UCSD-AML1 (cell line): ENCODE measurements around the gene DHX58.

Experiments
- DNase-seq: peaks from one replicate; lab custom pipeline; 2025; ENCODE audit not compliant: unreplicated experiment; lab: John Stamatoyannopoulos, UW

DHX58 gene

DNA sequence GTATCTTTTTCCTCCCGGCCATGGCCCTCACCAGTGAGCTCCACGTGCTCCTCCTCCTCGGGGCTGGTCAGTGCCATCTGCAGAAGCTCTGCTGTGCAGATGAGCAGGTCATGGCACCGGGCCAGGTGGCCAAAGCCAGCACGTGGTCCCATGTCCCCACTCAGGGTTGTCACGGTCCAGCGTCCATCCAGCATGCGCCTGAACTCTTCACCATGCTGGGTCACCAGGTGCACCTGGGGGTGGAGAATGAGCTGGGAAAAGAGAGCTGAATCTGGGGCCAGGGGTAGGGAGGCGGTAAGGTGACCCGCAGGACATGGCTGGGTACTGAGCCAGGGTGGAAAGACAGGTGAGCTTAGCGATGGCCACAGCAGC, 1.3 kb downstream of the DHX58 start:
- DNase-seq = no peak

DNA sequence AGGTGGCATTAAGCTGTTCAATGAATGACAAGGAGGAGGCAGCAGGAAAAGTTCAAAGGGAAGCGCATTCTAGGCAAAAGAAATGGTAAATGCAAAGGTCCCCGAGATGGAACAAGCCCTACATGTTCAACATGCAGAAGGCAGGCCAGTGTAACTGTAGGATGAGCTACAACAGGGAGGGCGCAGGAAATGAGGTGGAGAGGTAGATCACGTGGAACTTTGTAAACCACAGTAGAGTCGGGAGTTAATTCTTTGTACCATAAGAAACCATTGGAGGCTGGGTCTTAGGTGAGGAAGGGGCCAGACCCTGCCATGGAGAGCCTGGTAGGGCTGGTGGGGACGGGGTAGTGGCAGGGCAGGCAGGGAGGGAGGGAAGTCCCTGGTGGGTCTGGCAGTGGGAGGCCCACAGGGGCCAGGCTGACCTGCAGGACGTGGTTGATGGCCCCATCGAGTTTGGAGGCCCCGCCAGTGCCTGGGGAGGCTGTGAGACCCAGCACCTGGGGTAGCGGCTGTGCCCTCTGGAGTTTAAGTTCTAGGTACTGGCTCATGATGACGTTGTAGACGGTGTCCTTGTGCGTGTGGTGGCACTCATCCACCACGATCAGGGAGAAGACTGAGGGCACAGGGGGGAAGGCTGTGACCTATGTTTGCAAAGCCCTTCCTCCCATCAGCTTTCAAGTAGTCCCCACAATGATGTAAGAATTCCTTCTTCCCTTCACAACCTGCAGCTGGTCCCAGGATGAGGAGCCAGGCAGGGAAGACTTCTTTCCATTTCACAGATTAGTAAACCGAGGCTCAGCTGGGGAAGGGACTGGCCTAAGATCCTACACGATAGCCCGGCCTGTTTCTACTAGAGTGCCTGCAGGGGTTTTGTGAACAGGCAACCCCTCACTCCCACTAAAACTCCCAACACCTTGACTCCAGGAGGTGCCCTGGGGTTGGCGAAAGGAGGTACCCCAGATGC, 1.9 kb downstream of the DHX58 start:
- no peak for DNase-seq

DNA sequence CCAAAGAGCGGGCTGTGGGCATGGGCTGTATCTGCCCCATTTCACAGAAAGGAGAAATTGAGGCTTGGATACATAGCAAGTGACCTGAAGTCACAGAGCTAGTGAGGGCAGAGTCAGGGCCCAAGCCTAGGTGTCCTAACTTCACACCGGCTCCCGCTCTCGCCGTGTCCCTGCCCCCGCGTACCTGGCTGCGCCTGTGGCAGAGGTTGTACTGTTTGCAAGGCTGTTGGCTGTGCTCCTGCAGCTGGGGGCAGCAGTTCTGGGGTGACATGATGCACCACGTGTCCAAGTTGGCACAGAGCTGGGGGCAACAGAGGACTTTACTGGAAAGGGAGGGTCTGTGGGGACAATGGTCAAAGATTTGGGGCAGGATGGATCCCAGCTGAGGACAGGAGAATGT, 3.4 kb downstream of the DHX58 start:
- DNase-seq = no peak

DNA sequence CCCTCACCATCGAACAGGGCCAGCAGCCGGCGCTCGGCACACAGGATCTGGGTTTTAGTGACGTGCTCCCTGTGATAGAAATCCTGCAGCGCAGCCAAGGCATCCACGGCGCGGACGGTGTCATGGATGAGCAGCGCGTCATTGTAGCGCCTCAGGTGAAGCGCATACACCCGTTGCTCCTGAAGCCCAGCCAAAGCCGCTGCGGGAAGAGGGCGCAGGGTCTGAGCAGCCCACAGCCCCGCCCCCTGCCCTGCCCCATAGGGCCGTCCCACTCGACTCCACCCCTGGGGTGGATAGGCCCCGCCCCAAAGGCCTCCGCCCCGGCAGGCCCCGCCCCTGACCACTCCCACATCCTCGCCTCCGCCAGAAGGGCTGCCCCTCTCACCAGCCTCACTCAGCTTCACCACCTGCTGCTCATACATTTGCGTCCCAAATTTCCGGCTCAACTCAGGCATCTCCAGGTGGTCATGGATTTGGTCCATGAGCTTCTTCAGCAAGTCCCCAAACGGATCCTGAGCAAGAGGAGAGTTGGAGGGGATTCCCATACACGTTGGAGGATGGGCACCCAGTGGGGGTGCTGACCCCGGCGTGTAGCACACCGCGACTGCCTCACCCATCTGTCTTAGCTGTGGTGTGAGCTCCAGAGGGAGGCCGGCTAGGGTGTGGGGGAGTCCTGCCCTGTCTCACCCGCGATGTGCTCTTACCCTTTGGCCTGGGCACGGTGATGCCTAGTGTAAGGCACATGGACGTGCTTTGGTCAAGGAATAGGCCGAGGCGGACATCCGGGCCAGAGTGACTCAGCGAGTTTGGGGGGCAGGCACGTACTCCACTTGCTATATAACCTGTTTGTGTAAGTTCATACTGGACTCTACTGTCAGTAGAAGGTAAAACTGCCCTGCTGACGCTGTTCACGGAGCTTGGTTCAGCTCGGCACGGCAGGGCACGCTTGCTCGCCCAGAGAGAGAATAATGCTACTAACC, 4.6 kb downstream of the DHX58 start:
- DNase-seq = peak; percentile 60

DNA sequence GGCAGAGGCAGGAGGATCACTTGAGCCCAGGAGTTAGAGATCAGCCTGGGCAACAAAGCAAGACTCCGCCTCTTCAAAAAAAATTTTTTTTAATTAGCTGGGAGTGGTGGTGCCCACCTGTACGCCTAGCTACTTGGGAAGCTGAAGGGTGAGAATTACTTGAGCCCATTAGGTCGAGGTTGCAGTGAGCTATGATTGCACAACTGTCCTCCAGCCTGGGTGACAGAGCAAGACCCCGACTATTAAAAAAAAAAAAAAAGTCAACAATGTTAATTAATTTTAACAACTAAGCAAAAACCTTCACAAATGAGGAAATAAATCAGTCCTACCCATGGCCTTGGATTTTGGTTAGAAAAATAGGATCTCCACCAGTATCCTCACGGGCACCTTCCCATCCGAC, 5.4 kb downstream of the DHX58 start:
- no peak for DNase-seq

DNA sequence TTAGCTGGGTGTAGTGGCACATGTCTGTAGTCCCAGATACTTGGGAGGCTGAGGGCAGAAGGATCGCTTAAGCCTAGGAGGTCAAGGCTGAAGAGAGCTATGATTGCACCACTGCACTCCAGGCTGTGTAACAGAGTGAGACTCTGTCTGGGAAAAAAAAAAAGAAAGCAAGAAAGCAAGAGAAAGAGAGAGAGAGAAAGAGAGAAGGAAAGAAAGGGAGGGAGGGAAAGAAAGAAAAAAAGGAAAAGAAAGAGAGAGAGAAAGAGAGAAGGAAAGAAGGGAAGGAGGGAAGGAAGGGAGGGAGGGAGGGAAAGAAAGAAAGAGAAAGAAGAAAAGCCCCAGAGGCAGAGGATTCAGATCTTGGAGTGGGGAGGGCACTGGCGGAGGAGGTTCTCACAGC, 6.5 kb downstream of the DHX58 start:
- DNase-seq = no peak

DNA sequence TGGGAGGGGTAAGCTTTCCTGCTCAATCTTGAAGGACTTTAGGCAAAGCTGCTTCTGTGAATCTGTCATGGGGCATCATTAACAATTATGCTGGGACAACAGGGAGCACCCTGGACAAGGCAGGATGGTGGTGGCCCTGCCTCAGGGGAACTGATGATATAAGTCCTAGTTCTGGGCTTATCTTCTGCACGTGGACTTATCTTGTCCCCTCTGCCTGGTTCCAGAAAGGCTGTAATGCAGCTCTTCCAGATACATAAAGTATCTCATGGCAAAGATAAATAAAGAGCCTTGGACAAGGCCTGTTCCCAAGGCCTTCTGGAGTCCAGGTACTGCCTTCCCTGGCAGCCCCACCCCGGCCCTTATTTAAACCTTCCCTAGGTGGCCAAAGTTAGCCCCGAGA, 8.2 kb downstream of the DHX58 start:
- no peak for DNase-seq

DNA sequence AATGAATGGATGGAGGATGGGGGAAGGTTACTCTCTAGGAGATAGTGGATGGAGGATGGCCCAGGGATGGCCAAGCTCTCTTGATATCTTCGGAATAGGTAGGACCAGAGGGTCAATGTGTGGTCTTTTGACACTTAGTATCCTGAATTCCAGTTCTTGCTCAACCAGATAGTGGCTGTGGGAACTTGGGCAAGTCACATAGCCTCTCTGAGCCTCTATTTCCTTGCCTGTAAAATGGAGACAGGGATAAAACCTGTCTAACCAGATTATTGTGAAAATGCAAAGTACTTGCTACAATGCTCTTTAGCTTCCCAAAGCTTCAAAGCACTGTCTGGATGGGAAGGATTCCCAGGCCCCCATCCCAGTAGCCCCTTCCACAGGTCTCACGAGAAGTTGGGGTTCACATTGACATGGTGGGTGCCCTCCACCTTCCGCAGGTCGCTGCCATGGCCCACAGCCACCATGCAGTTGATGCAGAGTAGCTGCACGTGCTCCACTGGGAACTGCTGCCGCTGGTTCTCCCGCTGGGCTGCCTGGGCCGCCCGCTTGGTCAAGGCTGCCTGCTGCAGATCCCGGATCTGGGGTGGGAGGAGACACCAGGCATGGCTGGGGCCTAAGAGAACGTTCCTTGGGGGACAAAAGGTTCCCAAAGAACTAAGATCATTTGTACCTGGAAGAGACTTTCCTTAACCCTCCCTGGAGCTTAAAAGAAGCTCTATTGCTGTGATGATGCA, 9.1 kb downstream of the DHX58 start:
- DNase-seq = no peak

DNA sequence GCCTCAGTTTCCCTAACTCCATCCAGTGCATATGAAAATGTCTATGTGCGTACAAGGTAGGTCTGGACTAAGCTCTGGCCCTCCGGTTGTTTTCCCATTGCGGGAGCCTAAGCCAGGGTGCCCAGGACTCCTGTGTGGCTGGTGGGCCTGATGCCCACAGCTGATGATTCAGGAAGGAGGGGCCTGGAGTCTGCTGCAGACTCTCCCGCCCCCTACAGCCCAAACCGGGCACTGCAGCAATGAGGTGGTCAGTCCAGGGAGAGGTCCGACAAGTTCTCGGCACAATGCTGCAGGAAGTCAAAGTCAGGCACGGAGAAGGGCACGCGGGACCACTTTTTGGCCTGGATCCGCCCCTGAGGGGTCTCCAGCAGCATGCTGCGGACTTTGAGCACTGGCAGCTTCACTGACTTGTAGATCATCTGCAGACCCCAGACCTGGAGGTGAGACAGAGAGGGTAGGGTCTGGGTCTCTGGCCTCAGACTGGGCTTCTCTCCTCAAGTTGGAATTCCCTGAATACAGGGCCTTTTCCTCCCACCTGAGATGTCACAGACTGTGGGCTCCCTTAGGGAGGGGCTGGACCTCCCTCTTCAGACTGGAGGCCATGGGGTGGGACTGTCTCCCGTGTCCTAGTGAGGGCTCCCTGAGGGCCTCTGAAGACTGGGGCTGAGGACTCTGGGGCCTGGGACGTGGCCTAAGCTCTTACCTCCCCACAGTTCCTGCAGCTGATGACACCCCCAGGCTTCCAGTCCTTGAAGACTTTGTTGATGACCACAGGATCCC, 10.8 kb downstream of the DHX58 start:
- peak; percentile 79 for DNase-seq

DNA sequence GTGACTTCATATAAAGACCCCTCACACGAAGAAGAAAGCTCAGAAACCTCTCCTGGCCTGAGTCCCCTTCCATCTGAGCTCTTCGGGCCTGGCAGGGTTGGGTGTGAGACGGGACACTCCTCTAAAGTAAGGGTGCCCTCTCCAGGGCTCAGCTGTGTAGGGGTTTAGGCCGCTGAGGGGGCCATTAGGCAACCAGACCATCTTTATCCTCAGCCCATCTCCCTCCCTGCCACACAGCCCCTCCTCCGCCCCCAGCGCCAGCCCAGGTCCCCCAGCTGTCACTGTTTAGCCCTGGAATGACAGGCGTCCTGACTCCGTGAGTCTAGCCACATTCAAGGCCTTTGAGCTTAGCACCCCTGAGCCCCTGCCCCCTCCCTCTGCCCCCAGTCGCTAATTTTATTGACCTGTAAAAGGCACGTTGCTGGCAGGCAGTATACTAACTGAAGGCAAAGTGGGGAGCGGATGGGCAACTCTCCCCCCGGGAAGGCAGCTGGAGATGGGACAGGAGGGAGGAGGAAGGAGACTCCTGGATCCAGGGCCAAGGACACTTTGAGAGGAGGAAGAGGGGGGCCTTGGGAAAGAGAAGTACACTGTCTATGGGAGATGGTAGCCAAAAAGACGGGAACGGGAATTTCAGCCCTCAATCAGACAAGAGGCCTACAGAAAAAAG, 13.6 kb downstream of the DHX58 start:
- DNase-seq = no peak

DNA sequence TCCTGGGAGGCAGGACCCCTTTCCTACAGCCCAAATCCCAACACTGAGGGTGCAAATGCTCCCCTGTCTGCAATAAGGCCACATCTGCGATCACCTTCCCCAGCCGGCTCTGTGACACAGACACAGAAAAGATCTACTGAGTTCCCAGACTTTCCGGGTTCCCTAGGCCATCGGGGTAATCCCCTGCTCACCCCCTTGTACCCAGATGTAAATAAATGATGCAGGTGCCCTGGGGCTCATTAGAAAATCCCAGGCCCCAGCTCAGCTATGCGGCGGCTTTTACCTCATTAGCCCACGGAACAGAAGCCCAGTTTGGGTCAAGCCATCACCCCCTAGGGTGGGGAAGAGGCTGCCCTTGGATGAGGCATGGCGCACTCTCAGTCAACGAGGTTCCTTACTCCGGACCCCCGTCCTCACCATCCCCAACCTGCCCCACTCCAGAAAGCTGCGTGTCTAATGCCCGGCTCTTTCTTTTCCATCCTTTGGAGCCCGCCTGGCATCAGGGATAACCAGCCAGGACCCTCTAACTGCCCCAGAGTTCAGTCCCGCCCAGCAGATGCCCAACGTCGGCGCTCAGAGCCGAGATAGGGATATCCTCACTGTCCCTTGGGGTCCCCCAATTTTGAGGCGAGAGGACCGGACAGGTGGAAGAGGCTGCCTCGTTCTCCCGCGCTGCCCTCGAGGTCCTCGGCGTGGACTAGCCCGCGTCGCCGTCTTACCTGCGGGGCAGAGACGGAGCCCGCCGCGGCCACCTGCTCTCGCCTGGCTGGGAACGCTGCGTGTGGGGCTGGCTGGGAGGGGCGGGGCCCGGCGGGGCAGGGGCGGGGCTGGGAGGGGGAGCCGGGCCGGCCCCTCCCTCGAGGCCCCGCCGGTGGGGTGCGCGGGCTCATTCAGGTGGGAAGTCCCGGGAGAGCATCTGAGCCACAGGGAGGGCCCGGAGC, 14.6 kb downstream of the DHX58 start, which contains the start of gene ZNF385C:
Gene ZNF385C, minus strand, starts transcription at position 783 of the 941 bp plus-strand sequence. CDS start 35,417 bp downstream, outside the sequence.
- DNase-seq = no peak

DNA sequence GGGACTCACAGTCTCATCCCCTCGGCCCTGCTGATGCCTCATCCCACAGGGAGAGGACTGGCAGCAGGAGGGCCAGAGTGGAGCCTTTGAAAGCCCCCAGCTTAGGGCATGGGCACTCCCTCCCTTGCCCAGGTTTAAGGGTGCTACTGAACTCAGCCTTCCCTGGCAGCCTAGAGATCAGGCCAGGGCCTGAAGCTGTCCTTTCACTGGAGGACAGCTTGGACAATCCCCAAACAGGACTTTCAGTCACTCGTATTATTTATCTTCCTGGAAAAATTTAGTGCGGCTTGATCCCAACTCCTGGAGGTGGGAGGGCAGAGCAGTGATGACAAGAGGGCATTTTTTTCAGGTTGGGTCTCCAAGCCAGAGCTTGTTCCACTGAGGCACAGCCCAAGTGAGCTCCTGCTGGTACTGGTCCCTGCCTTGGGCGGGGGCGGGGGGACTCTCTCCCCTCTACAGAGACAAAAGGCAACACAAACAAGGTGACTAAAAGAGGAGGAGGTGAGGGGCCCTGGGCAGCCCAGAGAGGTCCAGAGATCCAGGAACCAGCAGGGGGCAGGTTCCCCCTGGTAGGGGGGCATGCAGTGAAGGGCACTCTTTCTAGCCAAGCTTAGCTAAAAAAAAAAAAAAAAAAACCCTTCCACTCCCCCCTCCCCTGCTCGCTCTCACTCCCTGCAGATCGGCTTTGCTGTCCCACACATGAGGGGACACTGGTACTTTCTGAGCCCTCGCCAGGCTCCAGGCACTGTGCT, 16.0 kb downstream of the DHX58 start:
- DNase-seq = no peak

DNA sequence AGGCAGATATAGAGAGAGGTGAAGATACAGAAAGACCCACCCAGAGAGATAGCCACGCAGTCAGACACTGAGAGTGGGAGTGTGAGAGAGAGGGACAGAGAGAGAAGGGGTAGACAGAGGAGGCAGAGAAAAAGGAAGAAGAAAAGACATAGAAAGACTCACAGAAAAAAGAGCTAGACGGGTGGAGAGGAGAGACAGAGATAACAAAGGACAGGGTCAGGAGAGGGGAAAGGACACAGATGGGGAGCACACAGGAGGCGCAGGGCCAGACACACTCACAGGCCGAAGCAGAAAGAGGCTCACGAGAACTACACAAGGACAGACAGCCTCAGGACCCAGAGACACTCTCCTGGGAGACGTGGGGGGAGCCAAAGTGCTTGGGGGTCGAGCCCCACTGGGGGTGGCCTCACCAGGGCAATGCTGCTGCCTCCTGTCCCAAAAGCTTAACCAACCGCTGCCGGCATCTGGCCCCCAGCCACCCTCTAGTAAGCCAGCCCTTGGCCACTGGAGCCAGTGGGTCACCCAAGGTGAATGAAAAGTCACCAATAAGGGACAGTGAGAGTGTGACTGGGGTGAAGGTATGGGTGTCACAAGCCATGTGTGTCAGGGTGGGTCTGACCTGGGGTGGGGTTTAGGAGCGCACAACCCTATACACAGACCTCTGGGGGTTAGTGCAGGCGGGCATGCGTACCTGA, 18.0 kb downstream of the DHX58 start:
- DNase-seq = no peak

DNA sequence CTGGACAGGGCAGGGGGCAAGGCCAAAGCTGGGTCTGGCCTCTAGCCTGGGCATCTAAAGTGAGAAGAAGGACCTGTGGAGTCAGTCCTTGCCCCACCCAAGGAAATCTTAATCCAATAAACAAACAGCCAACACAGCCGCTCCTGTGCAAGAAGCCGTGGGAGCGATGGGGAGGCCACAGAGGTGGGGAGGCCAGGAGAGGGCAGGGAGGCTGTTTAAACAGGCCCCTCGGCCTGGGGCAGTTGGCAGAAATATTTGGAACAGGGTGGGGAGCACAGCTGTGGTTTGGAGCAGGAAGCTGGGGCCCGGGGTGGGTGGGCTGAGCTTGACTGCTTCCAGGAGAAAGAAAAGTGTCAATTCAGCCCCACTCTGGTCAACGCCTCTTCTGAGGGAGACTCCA, 19.6 kb downstream of the DHX58 start:
- no peak for DNase-seq

DNA sequence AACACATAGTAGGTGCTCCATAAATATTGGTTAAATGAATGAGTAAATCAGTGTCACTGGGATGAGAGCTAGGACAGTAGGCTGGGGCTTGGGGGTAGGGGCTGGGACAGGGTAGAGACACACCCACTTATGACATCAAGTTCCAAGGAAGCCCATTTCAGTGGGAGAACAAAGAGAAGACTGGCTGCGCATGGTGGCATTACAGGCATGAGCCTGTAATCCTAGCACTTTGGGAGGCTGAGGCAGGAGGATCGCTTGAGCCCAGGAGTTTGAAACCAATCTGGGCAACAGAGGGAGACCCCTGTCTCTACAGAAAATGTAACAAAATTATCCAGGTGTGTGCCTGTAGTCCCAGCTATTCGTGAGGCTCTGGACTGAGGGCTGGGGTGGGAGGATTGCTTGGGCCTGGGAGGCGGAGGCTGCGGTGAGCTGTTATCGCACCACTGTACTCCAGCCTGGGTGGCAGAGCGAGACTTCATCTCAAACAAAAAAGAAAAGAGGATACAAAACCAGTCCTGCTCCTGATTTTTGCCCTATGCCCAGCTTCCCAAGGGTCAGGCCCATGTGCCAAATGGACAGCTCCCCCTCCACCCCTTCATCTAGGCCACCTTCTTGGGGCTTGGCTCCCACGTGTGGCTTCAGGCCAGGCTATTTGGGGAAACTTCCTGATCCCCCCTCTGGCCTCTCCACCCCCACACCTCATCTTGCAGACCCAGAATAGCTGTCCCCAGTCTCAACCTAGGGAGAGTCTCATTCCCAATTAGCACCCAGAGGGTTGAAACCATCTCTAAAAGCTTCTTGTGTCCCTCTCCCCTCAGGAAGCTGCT, 21.3 kb downstream of the DHX58 start:
- DNase-seq = no peak

DNA sequence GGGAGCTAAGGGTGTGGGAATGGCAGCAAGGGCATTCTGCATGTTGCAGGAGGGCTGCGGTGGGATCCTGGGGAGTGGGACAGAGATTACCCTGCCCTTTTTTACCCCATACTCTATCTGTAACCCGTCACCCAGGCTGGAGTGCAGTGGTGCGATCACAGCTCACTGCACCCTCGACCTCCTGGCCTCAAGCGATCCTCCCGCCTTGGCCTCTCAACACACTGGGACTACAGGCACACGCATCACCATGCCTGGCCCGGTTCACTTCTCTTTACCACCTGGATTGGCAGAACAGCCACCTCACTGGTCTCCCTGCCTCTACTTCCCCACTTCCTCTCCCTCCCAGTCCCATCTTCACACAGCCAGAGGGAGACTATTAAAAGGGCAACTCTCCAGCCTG, 23.8 kb downstream of the DHX58 start:
- no peak for DNase-seq
